Activated T-cell treated with anti-CD3 and anti-CD28 coated beads, Interleukin-2, amount 50 U/mL, for 4 hours (primary cell): Measurements from ENCODE around the gene KAT6B. TPM values are rescaled to one million over a fixed set of nuclear protein-coding genes. Genes with fewer than 3 reads are reported as not detected.

ENCODE experiments used
- ATAC-seq, 2 donors: fragments of 200-7000 bp; cut with Tn5 transposase; one replicate each; pipeline ENCODE4 v1.10.0; 2021
- DNase-seq: peaks from one replicate; pipeline ENCODE4 v3.0.0-alpha.2; 2020
- H3K27me3 Mint-ChIP-seq: one replicate; pipeline ENCODE4 v1.8.0; 2021; ENCODE audit warnings: low read depth, mixed read lengths
- H3K36me3 Mint-ChIP-seq: one replicate; pipeline ENCODE4 v1.8.0; 2022; ENCODE audit warnings: mixed read lengths; ENCODE audit not compliant: insufficient read depth
- H3K4me1 Mint-ChIP-seq: one replicate; pipeline ENCODE4 v1.8.0; 2021; ENCODE audit warnings: low read depth, mixed read lengths
- H3K4me3 Mint-ChIP-seq: one replicate; pipeline ENCODE4 v1.8.0; 2021; ENCODE audit warnings: mild to moderate bottlenecking, moderate library complexity, mixed read lengths
- H3K9me3 Mint-ChIP-seq: one replicate; pipeline ENCODE4 v1.8.0; 2021; ENCODE audit warnings: mixed read lengths
- total RNA-seq, 3 donors: library from RNA; stranded (reverse); gene quantifications; one replicate each; pipeline ENCODE4 v1.2.1, GENCODE V29; 2021

KAT6B gene
- total RNA-seq, 3 donors from 2014 or later, result 14.4 to 15.4 (median 14.6) TPM

DNA sequence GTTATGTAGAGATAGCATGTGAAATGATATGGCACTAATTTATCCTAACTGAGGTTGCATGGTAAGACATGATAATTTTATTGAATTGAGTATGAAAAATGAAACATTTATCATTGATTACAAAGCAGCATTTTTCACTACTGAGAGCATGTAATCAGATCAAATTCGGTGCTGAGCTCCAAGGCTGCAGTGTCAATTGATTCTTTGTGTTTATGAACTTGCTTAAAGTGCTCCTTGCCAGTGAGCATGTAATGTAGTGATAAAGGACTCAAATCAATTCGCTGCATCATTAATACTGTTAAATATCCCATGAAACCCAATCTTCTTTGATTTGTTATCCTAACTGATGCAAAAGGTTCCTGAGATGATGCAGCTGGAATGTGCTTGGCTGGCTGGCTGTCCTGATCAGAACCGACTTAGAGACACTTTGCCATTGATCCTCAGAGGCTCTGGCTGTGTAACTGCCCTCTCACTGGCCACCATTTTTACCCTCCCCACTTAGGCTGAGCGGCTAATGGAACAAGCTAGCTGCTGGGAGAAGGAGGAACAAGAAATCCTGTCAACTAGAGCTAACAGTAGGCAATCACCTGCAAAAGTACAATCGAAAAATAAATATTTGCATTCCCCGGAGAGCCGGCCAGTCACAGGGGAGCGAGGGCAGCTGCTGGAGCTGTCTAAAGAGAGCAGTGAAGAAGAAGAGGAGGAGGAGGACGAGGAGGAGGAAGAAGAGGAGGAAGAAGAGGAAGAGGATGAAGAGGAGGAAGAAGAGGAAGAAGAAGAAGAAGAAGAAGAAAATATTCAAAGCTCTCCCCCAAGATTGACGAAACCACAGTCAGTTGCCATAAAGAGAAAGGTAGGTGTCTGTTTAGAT lies 195.2 kb downstream of the KAT6B start:
- ATAC-seq (no peak), DNase-seq (no peak)
- no peaks in the 10 kb centered on the region for H3K9me3 Mint-ChIP-seq
- H3K4me1 Mint-ChIP-seq, result peaks cover 2% of the 10 kb centered on the region
- no peaks in the 10 kb centered on the region for H3K27me3 Mint-ChIP-seq
- peaks cover 34% of the 10 kb centered on the region for H3K36me3 Mint-ChIP-seq
- no peak overlapping the region for H3K4me3 Mint-ChIP-seq

DNA sequence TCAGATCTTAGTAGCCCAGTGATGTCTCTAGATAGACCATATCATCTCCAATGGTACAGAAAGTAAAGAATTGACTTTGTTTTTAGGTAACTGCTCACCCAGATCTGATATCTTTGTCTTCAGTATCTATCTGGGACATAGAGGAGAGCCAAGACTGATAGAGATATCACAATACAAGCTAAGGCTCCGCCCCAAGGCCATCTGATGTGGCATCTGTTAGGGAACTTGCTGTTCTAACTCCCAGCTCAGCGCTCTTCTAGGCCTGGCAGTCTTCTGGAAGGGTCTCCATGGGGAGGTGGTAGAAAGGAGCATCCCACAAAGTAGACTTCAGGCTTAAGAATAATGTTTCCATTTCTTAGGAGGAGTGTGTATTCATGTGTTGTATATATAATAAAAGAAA lies 196.7 kb downstream of the KAT6B start:
- Mint-ChIP-seq H3K4me1 (peaks cover 2% of the 10 kb centered on the region), H3K4me3 (no peak overlapping the region)
- no peak for ATAC-seq

DNA sequence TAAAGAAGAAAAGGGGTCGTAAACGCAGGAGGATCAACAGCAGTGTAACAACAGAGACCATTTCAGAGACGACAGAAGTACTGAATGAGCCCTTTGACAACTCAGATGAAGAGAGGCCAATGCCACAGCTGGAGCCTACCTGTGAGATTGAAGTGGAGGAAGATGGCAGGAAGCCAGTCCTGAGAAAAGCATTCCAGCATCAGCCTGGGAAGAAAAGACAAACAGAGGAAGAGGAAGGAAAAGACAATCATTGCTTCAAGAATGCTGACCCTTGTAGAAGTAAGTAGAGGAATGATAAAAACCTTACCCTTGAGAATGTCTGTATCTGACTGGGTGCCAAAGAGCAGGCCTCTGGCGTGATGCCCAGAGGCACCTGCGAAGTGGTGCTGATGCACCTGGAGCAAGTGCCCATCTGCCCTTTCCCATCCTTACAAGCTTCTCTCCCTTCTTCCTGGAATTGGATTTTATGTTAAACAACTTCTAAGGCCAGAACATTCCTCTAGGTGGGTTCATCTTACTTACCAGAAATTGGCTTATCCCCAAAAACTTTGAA lies 198.6 kb downstream of the KAT6B start:
- Mint-ChIP-seq H3K4me3 (no peak overlapping the region), H3K4me1 (no peaks in the 10 kb centered on the region), H3K27me3 (no peaks in the 10 kb centered on the region), H3K36me3 (peaks cover 54% of the 10 kb centered on the region), H3K9me3 (no peaks in the 10 kb centered on the region)
- DNase-seq (no peak), ATAC-seq (no peak)

More for the DNA sequence above, 196.7 kb downstream of the KAT6B start:
- H3K36me3 Mint-ChIP-seq, result peaks cover 38% of the 10 kb centered on the region
- no peaks in the 10 kb centered on the region for H3K9me3 Mint-ChIP-seq
- no peak for DNase-seq
- no peaks in the 10 kb centered on the region for H3K27me3 Mint-ChIP-seq

DNA sequence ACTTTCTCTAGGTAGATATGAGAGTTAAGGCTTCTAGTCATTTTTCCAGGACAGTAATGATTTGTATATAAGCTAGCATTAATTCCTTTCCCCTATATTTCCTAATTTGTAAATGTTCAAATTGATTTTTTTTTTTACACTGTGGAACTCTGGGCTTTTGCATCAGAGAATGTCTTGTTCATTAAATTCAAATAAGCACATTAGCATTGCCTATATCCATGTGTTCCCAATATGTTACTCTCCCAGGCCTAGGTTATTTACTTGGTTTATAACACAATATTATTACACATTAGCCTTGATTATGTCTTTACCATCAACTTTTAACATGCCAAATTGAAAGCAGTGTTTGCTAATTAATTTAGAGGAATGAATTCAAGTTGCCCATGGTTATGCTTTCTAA lies 201.6 kb downstream of the KAT6B start:
- no peak for ATAC-seq
- H3K27me3 Mint-ChIP-seq, result no peaks in the 10 kb centered on the region
- peaks cover 44% of the 10 kb centered on the region for H3K36me3 Mint-ChIP-seq

DNA sequence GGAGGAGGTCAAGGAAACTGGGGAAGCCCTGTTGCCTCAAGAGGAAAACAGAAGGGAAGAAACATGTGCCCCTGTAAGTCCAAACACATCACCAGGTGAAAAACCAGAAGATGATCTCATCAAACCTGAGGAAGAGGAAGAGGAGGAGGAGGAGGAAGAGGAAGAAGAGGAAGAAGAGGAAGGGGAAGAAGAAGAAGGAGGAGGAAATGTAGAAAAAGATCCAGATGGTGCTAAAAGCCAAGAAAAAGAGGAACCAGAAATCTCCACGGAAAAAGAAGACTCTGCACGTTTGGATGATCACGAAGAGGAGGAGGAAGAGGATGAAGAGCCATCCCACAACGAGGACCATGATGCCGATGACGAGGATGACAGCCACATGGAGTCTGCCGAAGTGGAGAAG lies 202.3 kb downstream of the KAT6B start:
- H3K4me1 Mint-ChIP-seq, result peaks cover 10% of the 10 kb centered on the region
- DNase-seq (no peak), ATAC-seq (no peak)
- no peak overlapping the region for H3K4me3 Mint-ChIP-seq
- no peaks in the 10 kb centered on the region for H3K27me3 Mint-ChIP-seq
- H3K36me3 Mint-ChIP-seq, result peaks cover 42% of the 10 kb centered on the region
- H3K9me3 Mint-ChIP-seq, result no peaks in the 10 kb centered on the region

More for the DNA sequence above, 201.6 kb downstream of the KAT6B start:
- Mint-ChIP-seq H3K4me1 (peaks cover 3% of the 10 kb centered on the region), H3K4me3 (no peak overlapping the region), H3K9me3 (no peaks in the 10 kb centered on the region)
- no peak for DNase-seq

DNA sequence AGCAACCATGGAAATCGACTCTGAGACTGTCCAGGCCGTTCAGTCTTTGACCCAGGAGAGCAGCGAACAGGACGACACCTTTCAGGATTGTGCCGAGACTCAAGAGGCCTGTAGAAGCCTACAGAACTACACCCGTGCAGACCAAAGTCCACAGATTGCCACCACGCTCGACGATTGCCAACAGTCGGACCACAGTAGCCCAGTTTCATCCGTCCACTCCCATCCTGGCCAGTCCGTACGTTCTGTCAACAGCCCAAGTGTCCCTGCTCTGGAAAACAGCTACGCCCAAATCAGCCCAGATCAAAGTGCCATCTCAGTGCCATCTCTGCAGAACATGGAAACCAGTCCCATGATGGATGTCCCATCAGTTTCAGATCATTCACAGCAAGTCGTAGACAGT lies 203.0 kb downstream of the KAT6B start:
- no peak overlapping the region for H3K4me3 Mint-ChIP-seq
- DNase-seq, result no peak
- H3K4me1 Mint-ChIP-seq, result peaks cover 17% of the 10 kb centered on the region
- H3K9me3 Mint-ChIP-seq, result no peaks in the 10 kb centered on the region
- ATAC-seq, result no peak
- H3K27me3 Mint-ChIP-seq, result no peaks in the 10 kb centered on the region
- H3K36me3 Mint-ChIP-seq, result peaks cover 41% of the 10 kb centered on the region

DNA sequence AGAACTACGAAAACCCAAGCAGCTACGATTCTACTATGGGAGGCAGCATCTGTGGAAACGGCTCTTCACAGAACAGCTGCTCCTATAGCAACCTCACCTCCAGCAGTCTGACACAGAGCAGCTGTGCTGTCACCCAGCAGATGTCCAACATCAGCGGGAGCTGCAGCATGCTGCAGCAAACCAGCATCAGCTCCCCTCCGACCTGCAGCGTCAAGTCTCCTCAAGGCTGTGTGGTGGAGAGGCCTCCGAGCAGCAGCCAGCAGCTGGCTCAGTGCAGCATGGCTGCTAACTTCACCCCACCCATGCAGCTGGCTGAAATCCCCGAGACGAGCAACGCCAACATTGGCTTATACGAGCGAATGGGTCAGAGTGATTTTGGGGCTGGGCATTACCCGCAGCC lies 203.5 kb downstream of the KAT6B start:
- no peaks in the 10 kb centered on the region for H3K27me3 Mint-ChIP-seq

DNA sequence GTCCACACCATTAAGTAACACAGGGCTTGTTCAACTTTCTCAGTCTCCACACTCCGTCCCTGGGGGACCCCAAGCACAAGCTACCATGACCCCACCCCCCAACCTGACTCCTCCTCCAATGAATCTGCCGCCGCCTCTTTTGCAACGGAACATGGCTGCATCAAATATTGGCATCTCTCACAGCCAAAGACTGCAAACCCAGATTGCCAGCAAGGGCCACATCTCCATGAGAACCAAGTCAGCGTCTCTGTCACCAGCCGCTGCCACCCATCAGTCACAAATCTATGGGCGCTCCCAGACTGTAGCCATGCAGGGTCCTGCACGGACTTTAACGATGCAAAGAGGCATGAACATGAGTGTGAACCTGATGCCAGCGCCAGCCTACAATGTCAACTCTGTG lies 204.0 kb downstream of the KAT6B start:
- no peaks in the 10 kb centered on the region for H3K9me3 Mint-ChIP-seq
- H3K36me3 Mint-ChIP-seq, result peaks cover 32% of the 10 kb centered on the region
- no peak for DNase-seq
- ATAC-seq, result no peak
- no peaks in the 10 kb centered on the region for H3K27me3 Mint-ChIP-seq
- peaks cover 26% of the 10 kb centered on the region for H3K4me1 Mint-ChIP-seq
- no peak overlapping the region for H3K4me3 Mint-ChIP-seq

More for the DNA sequence above, 203.5 kb downstream of the KAT6B start:
- Mint-ChIP-seq H3K36me3 (peaks cover 36% of the 10 kb centered on the region), H3K4me1 (peaks cover 21% of the 10 kb centered on the region), H3K4me3 (no peak overlapping the region), H3K9me3 (no peaks in the 10 kb centered on the region)
- DNase-seq (no peak), ATAC-seq (no peak)

DNA sequence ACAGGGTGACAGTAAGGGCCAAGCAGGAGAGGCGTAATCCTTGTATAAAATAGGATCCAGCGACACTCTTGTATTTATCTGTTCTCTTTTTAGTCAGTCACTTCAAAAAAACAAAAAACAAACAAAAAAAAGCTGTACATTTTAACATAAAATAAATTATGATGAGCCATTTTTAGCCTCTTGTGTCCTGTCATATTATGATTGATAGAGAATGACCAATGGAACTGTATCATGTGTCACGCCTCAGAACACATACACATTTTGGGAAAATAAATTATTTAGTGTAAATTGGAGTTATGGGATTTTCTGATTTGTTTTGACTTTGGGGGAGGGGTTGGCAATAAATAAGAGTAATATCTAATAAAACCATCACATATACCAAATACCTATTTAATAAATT lies 205.7 kb downstream of the KAT6B start:
- H3K36me3 Mint-ChIP-seq, result peaks cover 28% of the 10 kb centered on the region

DNA sequence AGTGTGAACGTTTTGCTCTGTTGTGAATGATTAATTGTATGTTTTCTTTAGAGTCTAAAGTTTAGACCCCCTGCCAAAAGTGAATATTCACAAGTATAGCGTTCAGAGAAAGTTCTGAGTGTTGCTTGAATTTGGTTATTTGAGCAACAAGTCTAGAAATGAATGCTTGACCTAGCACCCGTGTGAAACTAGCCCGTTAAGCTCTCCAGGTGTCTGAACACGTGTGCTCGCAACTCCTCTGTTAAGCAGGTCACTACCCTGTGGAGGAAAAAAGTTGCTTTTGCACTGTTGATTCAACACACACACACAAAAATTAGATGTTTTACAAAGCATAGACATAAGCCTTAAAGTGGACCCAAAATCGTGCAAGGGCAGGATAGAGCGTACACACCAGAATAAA lies 206.4 kb downstream of the KAT6B start:
- Mint-ChIP-seq H3K9me3 (no peaks in the 10 kb centered on the region), H3K4me1 (peaks cover 44% of the 10 kb centered on the region), H3K36me3 (peaks cover 27% of the 10 kb centered on the region), H3K4me3 (no peak overlapping the region), H3K27me3 (no peaks in the 10 kb centered on the region)
- no peak for ATAC-seq
- no peak for DNase-seq

More for the DNA sequence above, 205.7 kb downstream of the KAT6B start:
- Mint-ChIP-seq H3K4me3 (no peak overlapping the region), H3K27me3 (no peaks in the 10 kb centered on the region), H3K9me3 (no peaks in the 10 kb centered on the region), H3K4me1 (peaks cover 39% of the 10 kb centered on the region)
- ATAC-seq (no peak), DNase-seq (no peak)

DNA sequence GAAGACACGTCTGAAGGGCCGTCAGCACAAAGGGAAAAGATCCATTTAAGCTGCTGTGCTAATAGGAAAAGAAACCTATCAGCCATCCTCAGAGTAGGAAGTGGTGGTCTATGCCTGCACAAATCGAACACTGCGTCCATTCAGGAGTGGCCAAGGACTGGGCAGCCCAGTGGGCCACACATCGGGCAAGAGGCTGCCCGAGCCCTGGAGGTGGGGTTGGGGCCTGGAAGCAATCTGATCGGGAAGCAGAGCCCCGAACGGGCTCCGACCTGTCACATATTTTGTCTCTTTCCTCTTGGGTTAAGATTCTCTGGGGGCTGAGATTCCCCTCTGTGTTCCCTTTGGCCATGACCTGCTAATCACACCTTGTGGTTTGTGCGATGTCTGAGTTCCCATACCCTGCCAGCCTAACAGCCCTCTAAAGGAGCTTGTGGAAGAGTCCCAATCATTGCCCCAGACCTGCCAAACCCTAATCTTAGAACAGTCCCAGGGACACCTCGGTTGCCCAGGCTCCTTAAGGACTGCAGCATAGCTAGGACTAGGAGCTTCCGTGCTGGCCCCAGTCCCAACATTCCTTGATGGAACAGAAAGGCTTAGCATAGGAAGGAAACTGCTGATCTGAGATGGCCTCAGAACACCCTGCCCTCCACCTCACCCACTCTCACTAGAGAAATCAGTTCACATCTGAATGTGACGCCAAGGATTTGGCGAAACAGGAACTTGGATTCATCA lies 207.2 kb downstream of the KAT6B start:
- H3K27me3 Mint-ChIP-seq, result no peaks in the 10 kb centered on the region
- H3K36me3 Mint-ChIP-seq, result peaks cover 20% of the 10 kb centered on the region
- peaks cover 49% of the 10 kb centered on the region for H3K4me1 Mint-ChIP-seq
- no peaks in the 10 kb centered on the region for H3K9me3 Mint-ChIP-seq
- peak; percentile 8 to 9 for ATAC-seq
- no peak overlapping the region for H3K4me3 Mint-ChIP-seq
- DNase-seq, result no peak

DNA sequence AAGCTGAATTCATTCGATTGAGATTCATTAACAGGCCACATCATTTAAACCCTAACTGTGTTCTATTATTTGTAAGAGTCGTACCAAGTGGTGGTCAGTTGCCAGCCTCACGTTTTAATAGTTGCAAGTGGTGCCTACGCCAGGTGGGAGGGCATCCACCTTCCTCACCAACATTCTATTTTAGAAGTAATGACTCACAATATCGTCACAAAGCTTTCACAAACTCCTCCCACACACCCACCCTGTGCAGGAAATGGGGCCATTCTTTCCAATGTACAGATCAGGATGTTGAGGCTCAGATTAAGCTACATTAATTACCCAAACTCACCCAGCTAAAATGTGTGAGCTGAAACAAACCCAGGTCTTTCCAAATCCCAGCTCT lies 207.7 kb downstream of the KAT6B start:
- Mint-ChIP-seq H3K4me3 (no peak overlapping the region), H3K9me3 (no peaks in the 10 kb centered on the region), H3K36me3 (peaks cover 16% of the 10 kb centered on the region), H3K27me3 (no peaks in the 10 kb centered on the region), H3K4me1 (peaks cover 49% of the 10 kb centered on the region)
- DNase-seq (peak; percentile 19), ATAC-seq (peak; percentile 79 to 87)

DNA sequence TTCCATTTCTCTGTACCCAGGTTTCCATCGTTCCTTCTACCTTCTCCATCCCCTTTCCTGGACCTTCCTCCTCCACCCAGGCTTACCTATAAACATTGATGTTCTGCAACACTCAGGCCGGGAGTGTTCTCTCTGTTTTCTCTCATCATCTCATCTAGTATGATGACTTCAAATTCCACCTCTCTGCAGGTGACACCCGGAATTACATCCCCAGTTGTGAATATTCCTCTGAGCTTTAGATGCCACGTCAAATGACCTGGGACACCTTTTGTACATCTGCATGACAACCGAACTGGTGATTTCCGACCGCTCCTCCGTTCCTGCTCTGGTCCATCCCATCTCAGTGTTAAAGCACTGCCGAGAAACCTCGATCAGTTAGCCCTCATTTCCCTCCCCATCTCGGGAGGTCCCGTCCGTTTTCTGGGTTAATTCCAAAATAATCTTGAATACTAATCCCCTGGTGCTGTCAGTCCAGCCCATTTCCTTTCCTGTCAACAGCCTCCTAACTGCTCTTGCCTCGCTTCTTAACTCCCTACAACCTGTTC lies 208.4 kb downstream of the KAT6B start:
- no peaks in the 10 kb centered on the region for H3K9me3 Mint-ChIP-seq
- H3K4me1 Mint-ChIP-seq, result peaks cover 49% of the 10 kb centered on the region
- DNase-seq, result no peak
- peaks cover 10% of the 10 kb centered on the region for H3K36me3 Mint-ChIP-seq
- no peak for ATAC-seq
- H3K27me3 Mint-ChIP-seq, result no peaks in the 10 kb centered on the region
- no peak overlapping the region for H3K4me3 Mint-ChIP-seq

DNA sequence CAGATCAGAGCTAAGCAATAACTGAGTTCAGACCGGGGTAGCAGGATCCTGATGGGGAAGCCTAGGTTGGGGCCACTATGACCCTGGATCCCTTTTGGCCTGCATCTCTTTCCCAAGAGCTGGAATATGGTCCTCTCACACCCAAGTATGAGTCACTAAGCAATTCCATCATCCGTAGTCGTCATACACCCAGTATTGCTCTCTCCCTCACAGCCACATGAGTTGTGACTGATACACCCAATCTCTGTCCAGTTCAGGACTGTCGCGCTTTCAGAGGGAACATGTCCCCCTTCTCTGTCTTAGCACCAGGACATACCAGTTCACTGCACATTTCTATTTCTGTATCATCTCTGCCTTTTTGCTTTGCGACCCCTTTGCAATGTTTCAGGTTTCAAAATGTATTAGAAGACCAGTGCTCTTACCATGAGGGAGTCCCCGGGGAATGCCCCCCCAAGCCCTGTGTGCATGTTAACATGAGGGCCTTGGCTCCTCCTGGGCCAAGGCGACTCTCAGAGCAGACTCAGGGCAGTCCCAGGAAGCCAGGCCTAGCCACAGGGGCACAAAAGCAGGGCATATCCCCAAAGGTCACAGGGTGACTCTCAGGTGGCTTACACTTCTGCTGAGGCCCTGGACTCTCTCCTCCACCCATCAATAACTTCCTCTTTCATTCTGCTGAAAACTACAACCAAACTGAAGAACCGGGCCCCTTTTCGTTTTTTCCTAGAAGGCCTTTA lies 209.7 kb downstream of the KAT6B start:
- no peaks in the 10 kb centered on the region for H3K36me3 Mint-ChIP-seq
- ATAC-seq (no peak), DNase-seq (no peak)
- H3K27me3 Mint-ChIP-seq, result no peaks in the 10 kb centered on the region
- no peaks in the 10 kb centered on the region for H3K9me3 Mint-ChIP-seq
- peaks cover 49% of the 10 kb centered on the region for H3K4me1 Mint-ChIP-seq
- H3K4me3 Mint-ChIP-seq, result no peak overlapping the region
